ENCODE results near the gene PARP15.

PARP15 gene

GRCh38 chr3:122602011-122602710 lies 24.7 kb downstream of the PARP15 start:
- TF ChIP-seq EGR1 (IDR thresholded peaks at IDR 0.05) (no peak), USF1 (IDR thresholded peaks at IDR 0.05) (no peak), TCF12 (IDR thresholded peaks at IDR 0.05; ENCODE audit: low read depth) (no peak), RAD21 (IDR thresholded peaks at IDR 0.05; ENCODE audit: low read depth) (no peak)

- no peak for TF ChIP-seq USF1 (IDR thresholded peaks at IDR 0.05)
- no peak for TF ChIP-seq ZBTB7A (IDR thresholded peaks at IDR 0.05; ENCODE audit: low read depth)
- no peak for TF ChIP-seq NFIC (IDR thresholded peaks at IDR 0.05)
- TF ChIP-seq RAD21 (IDR thresholded peaks at IDR 0.05; ENCODE audit: low read depth) = no peak
- no peak for TF ChIP-seq TEAD4 (IDR thresholded peaks at IDR 0.05)
- TF ChIP-seq MAX (IDR thresholded peaks at IDR 0.05) = no peak
- no peak for TF ChIP-seq TCF12 (IDR thresholded peaks at IDR 0.05; ENCODE audit: low read depth)
- no peak for TF ChIP-seq CEBPB (IDR thresholded peaks at IDR 0.05)
- no peak for TF ChIP-seq TAF1 (IDR thresholded peaks at IDR 0.05; ENCODE audit: low read depth)
- no peak for TF ChIP-seq REST (IDR thresholded peaks at IDR 0.05; ENCODE audit: low read depth)
- TF ChIP-seq FOXM1 (IDR thresholded peaks at IDR 0.05; ENCODE audit: borderline replicate concordance, low read depth) = no peak
- no peak for TF ChIP-seq EP300 (IDR thresholded peaks at IDR 0.05; ENCODE audit: borderline replicate concordance)
- no peak for TF ChIP-seq CREB1 (IDR thresholded peaks at IDR 0.05; ENCODE audit: low read depth)
- no peak for TF ChIP-seq YY1 (IDR thresholded peaks at IDR 0.05; ENCODE audit: low read depth)
- TF ChIP-seq EGR1 (IDR thresholded peaks at IDR 0.05) = no peak
Observed at GRCh38 chr3:122603056-122603455, 25.6 kb downstream of the PARP15 start.

GRCh38 chr3:122606330-122606729 lies 28.9 kb downstream of the PARP15 start:
- TF ChIP-seq ZBTB7A (IDR thresholded peaks at IDR 0.05; ENCODE audit: low read depth) (no peak), REST (IDR thresholded peaks at IDR 0.05; ENCODE audit: low read depth) (no peak), RAD21 (IDR thresholded peaks at IDR 0.05; ENCODE audit: low read depth) (no peak), TEAD4 (IDR thresholded peaks at IDR 0.05) (no peak), EGR1 (IDR thresholded peaks at IDR 0.05) (no peak), CREB1 (IDR thresholded peaks at IDR 0.05; ENCODE audit: low read depth) (no peak), CEBPB (IDR thresholded peaks at IDR 0.05) (no peak), TAF1 (IDR thresholded peaks at IDR 0.05; ENCODE audit: low read depth) (no peak), TCF12 (IDR thresholded peaks at IDR 0.05; ENCODE audit: low read depth) (no peak), EP300 (IDR thresholded peaks at IDR 0.05; ENCODE audit: borderline replicate concordance) (no peak), MAX (IDR thresholded peaks at IDR 0.05) (no peak), YY1 (IDR thresholded peaks at IDR 0.05; ENCODE audit: low read depth) (no peak), NFIC (IDR thresholded peaks at IDR 0.05) (no peak)

GRCh38 chr3:122608916-122609315 lies 31.5 kb downstream of the PARP15 start:
- TF ChIP-seq NFIC (IDR thresholded peaks at IDR 0.05) = no peak
- TF ChIP-seq USF1 (IDR thresholded peaks at IDR 0.05) = no peak
- TF ChIP-seq FOXM1 (IDR thresholded peaks at IDR 0.05; ENCODE audit: borderline replicate concordance, low read depth) = no peak
- TF ChIP-seq TCF12 (IDR thresholded peaks at IDR 0.05; ENCODE audit: low read depth) = no peak
- TF ChIP-seq REST (IDR thresholded peaks at IDR 0.05; ENCODE audit: low read depth) = no peak
- no peak for TF ChIP-seq CEBPB (IDR thresholded peaks at IDR 0.05)
- no peak for TF ChIP-seq TAF1 (IDR thresholded peaks at IDR 0.05; ENCODE audit: low read depth)
- no peak for TF ChIP-seq EGR1 (IDR thresholded peaks at IDR 0.05)
- no peak for TF ChIP-seq CREB1 (IDR thresholded peaks at IDR 0.05; ENCODE audit: low read depth)
- TF ChIP-seq MAX (IDR thresholded peaks at IDR 0.05) = no peak
- TF ChIP-seq RAD21 (IDR thresholded peaks at IDR 0.05; ENCODE audit: low read depth) = no peak
- no peak for TF ChIP-seq ZBTB7A (IDR thresholded peaks at IDR 0.05; ENCODE audit: low read depth)
- no peak for TF ChIP-seq YY1 (IDR thresholded peaks at IDR 0.05; ENCODE audit: low read depth)
- no peak for TF ChIP-seq TEAD4 (IDR thresholded peaks at IDR 0.05)
- no peak for TF ChIP-seq EP300 (IDR thresholded peaks at IDR 0.05; ENCODE audit: borderline replicate concordance)

Measured in Ishikawa (cell line).